ENCODE measurements around the gene SLC17A8. TPM values are rescaled to one million over a fixed set of nuclear protein-coding genes. Genes with fewer than 3 reads are reported as not detected.
"Not testable (repeated sequence)": the region's sequence is repeated elsewhere in the genome, so short reads cannot be mapped to it uniquely, and the experiment has no call there.

The SLC17A8 gene
- polyA plus RNA-seq, 3 donors = 0.24 to 0.53 (median 0.32) TPM

GRCh38 chr12:100422646-100423045, 65.8 kb downstream of the SLC17A8 start:
- no peak for DNase-seq (ENCODE audit: low read depth in 3 of 3, low spot score in 2 of 3)

GRCh38 chr12:100426145-100426544, 69.3 kb downstream of the SLC17A8 start:
- no peak for DNase-seq (ENCODE audit: low read depth in 3 of 3, low spot score in 2 of 3)

- DNase-seq (ENCODE audit: low read depth in 3 of 3, low spot score in 2 of 3) = no peak
Observed at GRCh38 chr12:100427078-100427477, 70.2 kb downstream of the SLC17A8 start.

GRCh38 chr12:100430251-100430650, 73.4 kb downstream of the SLC17A8 start:
- not testable (repeated sequence) for DNase-seq (ENCODE audit: low read depth in 3 of 3, low spot score in 2 of 3)

- no peak for DNase-seq (ENCODE audit: low read depth in 3 of 3, low spot score in 2 of 3)
Observed at GRCh38 chr12:100433701-100434100, 76.8 kb downstream of the SLC17A8 start.

- DNase-seq (ENCODE audit: low read depth in 3 of 3, low spot score in 2 of 3) = no peak
Observed at GRCh38 chr12:100434177-100434576, 77.3 kb downstream of the SLC17A8 start.

GRCh38 chr12:100435957-100436356, 79.1 kb downstream of the SLC17A8 start:
- DNase-seq (ENCODE audit: low read depth in 3 of 3, low spot score in 2 of 3) = no peak

- no peak for DNase-seq (ENCODE audit: low read depth in 3 of 3, low spot score in 2 of 3)
Observed at GRCh38 chr12:100437038-100437841, 80.4 kb downstream of the SLC17A8 start.

- no peak for DNase-seq (ENCODE audit: low read depth in 3 of 3, low spot score in 2 of 3)
Observed at GRCh38 chr12:100439797-100440196, 82.9 kb downstream of the SLC17A8 start.

- no peak for DNase-seq (ENCODE audit: low read depth in 3 of 3, low spot score in 2 of 3)
Observed at GRCh38 chr12:100442403-100442802, 85.5 kb downstream of the SLC17A8 start.

- DNase-seq (ENCODE audit: low read depth in 3 of 3, low spot score in 2 of 3) = no peak
Observed at GRCh38 chr12:100443434-100443833, 86.6 kb downstream of the SLC17A8 start.

GRCh38 chr12:100445081-100445481, 88.2 kb downstream of the SLC17A8 start:
- no peak for DNase-seq (ENCODE audit: low read depth in 3 of 3, low spot score in 2 of 3)

GRCh38 chr12:100447381-100447780, 90.5 kb downstream of the SLC17A8 start:
- DNase-seq (ENCODE audit: low read depth in 3 of 3, low spot score in 2 of 3) = no peak

- no peak for DNase-seq (ENCODE audit: low read depth in 3 of 3, low spot score in 2 of 3)
Observed at GRCh38 chr12:100448656-100449055, 91.8 kb downstream of the SLC17A8 start.

GRCh38 chr12:100450735-100451134, 93.9 kb downstream of the SLC17A8 start:
- no peak for DNase-seq (ENCODE audit: low read depth in 3 of 3, low spot score in 2 of 3)

- no peak for DNase-seq (ENCODE audit: low read depth in 3 of 3, low spot score in 2 of 3)
Observed at GRCh38 chr12:100453951-100454350, 97.1 kb downstream of the SLC17A8 start.

- no peak for DNase-seq (ENCODE audit: low read depth in 3 of 3, low spot score in 2 of 3)
Observed at GRCh38 chr12:100455896-100456295, 99.0 kb downstream of the SLC17A8 start.

- DNase-seq (ENCODE audit: low read depth in 3 of 3, low spot score in 2 of 3) = no peak
Observed at GRCh38 chr12:100458191-100458590, 101.3 kb downstream of the SLC17A8 start.

GRCh38 chr12:100460702-100461101, 103.8 kb downstream of the SLC17A8 start:
- DNase-seq (ENCODE audit: low read depth in 3 of 3, low spot score in 2 of 3) = no peak

- DNase-seq (ENCODE audit: low read depth in 3 of 3, low spot score in 2 of 3) = no peak
Observed at GRCh38 chr12:100461330-100461973, 104.6 kb downstream of the SLC17A8 start.

- DNase-seq (ENCODE audit: low read depth in 3 of 3, low spot score in 2 of 3) = no peak
Observed at GRCh38 chr12:100463661-100464060, 106.8 kb downstream of the SLC17A8 start.

- no peak for DNase-seq (ENCODE audit: low read depth in 3 of 3, low spot score in 2 of 3)
Observed at GRCh38 chr12:100464529-100464928, 107.7 kb downstream of the SLC17A8 start.

All from right renal cortex interstitium (tissue), 3 donors.